SK-N-SH (cell line): ENCODE data around the gene AFAP1L2.

Experiments used
- CTCF ChIP-seq: fragments of 200-600 bp; sonication (generic); IDR thresholded peaks from 2 replicates; pipeline ENCODE4 v1.6.1; 2017; ENCODE audit warnings: antibody characterized with exemption, mild to moderate bottlenecking, moderate library complexity
- RFX5 ChIP-seq: IDR thresholded peaks from 2 replicates; pipeline ENCODE4 v1.6.1; 2012; ENCODE audit warnings: mild to moderate bottlenecking, improper control_type of control experiment, low read length

- TF ChIP-seq RFX5 (no peak), CTCF (no peak)
Measured at GRCh38 chr10:114310346-114310745, 94.0 kb downstream of the AFAP1L2 start.
